Colonic mucosa (tissue), 4 donors: Measurements from ENCODE around the gene PIRT. TPM values are rescaled to one million over a fixed set of nuclear protein-coding genes. Genes with fewer than 3 reads are reported as not detected.
A peak's percentile ranks its signal among the peaks of the same experiment; 100 is the strongest.

Experiments
- DNase-seq: peaks from one replicate; pipeline ENCODE4 v3.0.0-alpha.2; 2020
- H3K27ac ChIP-seq: fragments of 200-600 bp; one replicate; pipeline ENCODE4 v1.8.0; 2021
- H3K27me3 ChIP-seq: fragments of 200-600 bp; one replicate; pipeline ENCODE4 v1.8.0; 2021
- H3K36me3 ChIP-seq: fragments of 200-600 bp; one replicate; pipeline ENCODE4 v1.8.0; 2021
- H3K4me1 ChIP-seq: fragments of 200-600 bp; one replicate; pipeline ENCODE4 v1.8.0; 2021; ENCODE audit warnings: mild to moderate bottlenecking
- H3K4me3 ChIP-seq: fragments of 200-600 bp; one replicate; pipeline ENCODE4 v1.8.0; 2021
- H3K9ac ChIP-seq, 2 donors: one replicate each; pipeline ENCODE4 v1.7.0; 2013; ENCODE audit warnings: control low read depth in 2 of 2, low read depth in 2 of 2, low read length in 2 of 2
- H3K9me3 ChIP-seq: fragments of 200-600 bp; one replicate; pipeline ENCODE4 v1.8.0; 2021
- CTCF ChIP-seq: fragments of 200-600 bp; IDR thresholded peaks from one replicate; pipeline ENCODE4 v1.8.0; 2022; ENCODE audit warnings: antibody characterized with exemption, mild to moderate bottlenecking
- intact Hi-C: fragments of 100-400 bp; cut with DNase I; formaldehyde crosslinking; loops from one replicate; pipeline ENCODE4 v1.14.1; 2022
- total RNA-seq, 2 donors: library from RNA; stranded (reverse); fragmentation: NEBNext Ultra II Directional in 1 of 2; extraction: Animal tissue kit (Norgen Biotek cat#: 25700) in 1 of 2; gene quantifications; one replicate each; pipeline ENCODE4 v1.2.1, GENCODE V29; 2021
- donor health status: healthy.
- donor health status: DM: no; HTN: no; CAD: no.
- donor health status: DM: no; HTN: no; CAD: no.

Gene PIRT
- total RNA-seq, 2 donors from 2014 or later, result 0.40 to 1.5 TPM

DNA sequence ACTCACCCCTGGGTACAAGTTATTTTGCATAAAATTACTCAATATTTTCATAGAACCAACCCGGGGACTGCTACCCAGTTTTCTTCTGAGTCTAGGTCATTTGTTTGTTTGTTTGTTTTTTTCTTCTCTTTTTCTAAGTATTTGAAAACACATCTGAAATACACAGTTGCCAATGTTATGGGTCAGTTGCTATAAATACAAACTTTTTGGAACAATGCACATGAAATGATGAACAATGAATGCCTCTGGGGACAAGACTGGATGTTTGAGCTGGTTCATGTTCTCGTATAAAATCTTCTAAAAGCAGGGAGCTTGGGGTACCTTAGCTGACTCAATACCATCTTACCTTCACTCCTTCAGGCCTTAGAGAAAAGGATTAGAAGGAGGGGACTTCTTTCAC is 64.5 kb downstream of the PIRT start:
- Histone ChIP-seq H3K4me1 (no peaks in the 10 kb centered on the region), H3K36me3 (no peaks in the 10 kb centered on the region), H3K27me3 (no peaks in the 10 kb centered on the region), H3K9me3 (no peaks in the 10 kb centered on the region), H3K27ac (peak overlapping the region; percentile 53), H3K4me3 (no peak overlapping the region), H3K9ac (peak overlapping the region in 1 of 2 donors; percentile 26)
- no peak for TF ChIP-seq CTCF
- intact Hi-C loops, result no loop called here
- no peak for DNase-seq

Other genes starting within 250 kb of the PIRT start
- gene MYH3, start 180.8 kb downstream of the PIRT start, total RNA-seq, result 1 to 10 TPM; 1.3 to 1.7 TPM
- gene SCO1, start 140.6 kb downstream of the PIRT start, total RNA-seq, result 10 to 100 TPM; 41.8 to 54.7 TPM
- 1 to 10 TPM; 4.1 to 7.7 TPM for gene ADPRM, start 140.5 kb downstream of the PIRT start, total RNA-seq
- gene TMEM220, start 108.1 kb downstream of the PIRT start, total RNA-seq, result 10 to 100 TPM; 14.5 to 17.6 TPM
- 10 to 100 TPM; 63.1 to 68.8 TPM for gene TMEM238L, start 34.0 kb downstream of the PIRT start, total RNA-seq